Neural cell (in vitro differentiated cells): ENCODE data around the gene MINK1.

Source experiments
- EP300 ChIP-seq: fragments of 450-650 bp; conservative IDR thresholded peaks from 2 replicates; pipeline ENCODE4 v1.6.1; 2014; ENCODE audit warnings: antibody characterized with exemption, mild to moderate bottlenecking, moderate library complexity; ENCODE audit not compliant: poor library complexity, severe bottlenecking
- EZH2 ChIP-seq: fragments of 200-600, 300-800 bp; shearing (Covaris generic), sonication (generic); IDR thresholded peaks from 2 replicates; pipeline ENCODE4 v1.6.1; 2014; ENCODE audit warnings: antibody characterized with exemption, low read length, borderline replicate concordance, mild to moderate bottlenecking; ENCODE audit not compliant: insufficient read depth, poor library complexity, severe bottlenecking
- POLR2AphosphoS5 ChIP-seq: IDR thresholded peaks from 2 replicates; pipeline ENCODE4 v1.6.1; 2012
- SMC3 ChIP-seq: fragments of 450-650 bp; conservative IDR thresholded peaks from 2 replicates; pipeline ENCODE4 v1.6.1; 2014; ENCODE audit warnings: antibody characterized with exemption, mild to moderate bottlenecking, moderate library complexity; ENCODE audit not compliant: poor library complexity
- TAF1 ChIP-seq: IDR thresholded peaks from 2 replicates; pipeline ENCODE4 v1.6.1; 2012; ENCODE audit warnings: low read depth
- TF ChIP-seq, protein P1 (sequence below): fragments of 450-650 bp; IDR thresholded peaks from 2 replicates; pipeline ENCODE4 v1.5.1; 2014; ENCODE audit warnings: antibody characterized with exemption, mild to moderate bottlenecking, moderate library complexity; ENCODE audit not compliant: poor library complexity, severe bottlenecking
- TF ChIP-seq, protein P2 (sequence below): IDR thresholded peaks from 2 replicates; pipeline ENCODE4 v1.6.1; 2012; ENCODE audit warnings: borderline replicate concordance

DNA sequence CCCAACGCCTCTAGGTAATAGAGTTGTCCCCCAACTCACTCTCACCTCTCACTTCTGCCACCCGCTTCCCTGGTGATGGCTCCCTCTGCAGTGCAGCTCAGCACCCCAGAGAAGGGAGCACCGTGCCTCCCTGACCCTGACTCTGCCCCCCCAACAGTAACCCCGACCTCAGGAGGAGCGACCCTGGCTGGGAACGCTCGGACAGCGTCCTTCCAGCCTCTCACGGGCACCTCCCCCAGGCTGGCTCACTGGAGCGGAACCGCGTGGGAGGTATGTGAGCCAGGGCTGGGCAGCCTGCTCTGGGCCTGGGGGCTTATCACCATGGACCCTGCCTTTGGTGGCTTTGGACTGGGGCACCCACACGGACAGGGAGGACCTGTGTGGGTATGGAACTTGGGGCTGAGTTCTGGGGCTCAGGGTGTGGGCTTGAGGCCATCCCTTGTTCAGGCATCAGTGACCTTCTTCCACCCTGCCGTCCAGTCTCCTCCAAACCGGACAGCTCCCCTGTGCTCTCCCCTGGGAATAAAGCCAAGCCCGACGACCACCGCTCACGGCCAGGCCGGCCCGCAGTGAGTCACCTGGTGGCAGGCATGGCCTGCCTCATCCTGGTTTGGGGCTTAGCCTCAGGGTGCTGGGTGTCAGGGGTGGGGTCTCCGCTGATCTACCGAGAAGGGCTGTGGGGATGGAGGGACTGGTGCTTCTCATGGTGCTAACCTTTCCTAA, 59.5 kb downstream of the MINK1 start:
- TF ChIP-seq SMC3 = no peak
- TF ChIP-seq TAF1 = no peak
- TF ChIP-seq, protein P1, sequence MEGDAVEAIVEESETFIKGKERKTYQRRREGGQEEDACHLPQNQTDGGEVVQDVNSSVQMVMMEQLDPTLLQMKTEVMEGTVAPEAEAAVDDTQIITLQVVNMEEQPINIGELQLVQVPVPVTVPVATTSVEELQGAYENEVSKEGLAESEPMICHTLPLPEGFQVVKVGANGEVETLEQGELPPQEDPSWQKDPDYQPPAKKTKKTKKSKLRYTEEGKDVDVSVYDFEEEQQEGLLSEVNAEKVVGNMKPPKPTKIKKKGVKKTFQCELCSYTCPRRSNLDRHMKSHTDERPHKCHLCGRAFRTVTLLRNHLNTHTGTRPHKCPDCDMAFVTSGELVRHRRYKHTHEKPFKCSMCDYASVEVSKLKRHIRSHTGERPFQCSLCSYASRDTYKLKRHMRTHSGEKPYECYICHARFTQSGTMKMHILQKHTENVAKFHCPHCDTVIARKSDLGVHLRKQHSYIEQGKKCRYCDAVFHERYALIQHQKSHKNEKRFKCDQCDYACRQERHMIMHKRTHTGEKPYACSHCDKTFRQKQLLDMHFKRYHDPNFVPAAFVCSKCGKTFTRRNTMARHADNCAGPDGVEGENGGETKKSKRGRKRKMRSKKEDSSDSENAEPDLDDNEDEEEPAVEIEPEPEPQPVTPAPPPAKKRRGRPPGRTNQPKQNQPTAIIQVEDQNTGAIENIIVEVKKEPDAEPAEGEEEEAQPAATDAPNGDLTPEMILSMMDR = no peak
- TF ChIP-seq, protein P2, sequence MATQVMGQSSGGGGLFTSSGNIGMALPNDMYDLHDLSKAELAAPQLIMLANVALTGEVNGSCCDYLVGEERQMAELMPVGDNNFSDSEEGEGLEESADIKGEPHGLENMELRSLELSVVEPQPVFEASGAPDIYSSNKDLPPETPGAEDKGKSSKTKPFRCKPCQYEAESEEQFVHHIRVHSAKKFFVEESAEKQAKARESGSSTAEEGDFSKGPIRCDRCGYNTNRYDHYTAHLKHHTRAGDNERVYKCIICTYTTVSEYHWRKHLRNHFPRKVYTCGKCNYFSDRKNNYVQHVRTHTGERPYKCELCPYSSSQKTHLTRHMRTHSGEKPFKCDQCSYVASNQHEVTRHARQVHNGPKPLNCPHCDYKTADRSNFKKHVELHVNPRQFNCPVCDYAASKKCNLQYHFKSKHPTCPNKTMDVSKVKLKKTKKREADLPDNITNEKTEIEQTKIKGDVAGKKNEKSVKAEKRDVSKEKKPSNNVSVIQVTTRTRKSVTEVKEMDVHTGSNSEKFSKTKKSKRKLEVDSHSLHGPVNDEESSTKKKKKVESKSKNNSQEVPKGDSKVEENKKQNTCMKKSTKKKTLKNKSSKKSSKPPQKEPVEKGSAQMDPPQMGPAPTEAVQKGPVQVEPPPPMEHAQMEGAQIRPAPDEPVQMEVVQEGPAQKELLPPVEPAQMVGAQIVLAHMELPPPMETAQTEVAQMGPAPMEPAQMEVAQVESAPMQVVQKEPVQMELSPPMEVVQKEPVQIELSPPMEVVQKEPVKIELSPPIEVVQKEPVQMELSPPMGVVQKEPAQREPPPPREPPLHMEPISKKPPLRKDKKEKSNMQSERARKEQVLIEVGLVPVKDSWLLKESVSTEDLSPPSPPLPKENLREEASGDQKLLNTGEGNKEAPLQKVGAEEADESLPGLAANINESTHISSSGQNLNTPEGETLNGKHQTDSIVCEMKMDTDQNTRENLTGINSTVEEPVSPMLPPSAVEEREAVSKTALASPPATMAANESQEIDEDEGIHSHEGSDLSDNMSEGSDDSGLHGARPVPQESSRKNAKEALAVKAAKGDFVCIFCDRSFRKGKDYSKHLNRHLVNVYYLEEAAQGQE = no peak
- TF ChIP-seq EP300 = no peak
- TF ChIP-seq EZH2 = no peak
- TF ChIP-seq POLR2AphosphoS5 = no peak
